T follicular helper cell (primary cell): ENCODE results near the gene NAT8L.
"Not testable (repeated sequence)": the region's sequence is repeated elsewhere in the genome, so short reads cannot be mapped to it uniquely, and the experiment has no call there.

ENCODE experiments used
- DNase-seq: peaks from one replicate; pipeline ENCODE4 v3.0.0-alpha.2; 2020; ENCODE audit warnings: low read depth
- total RNA-seq, 2 experiments: gene quantifications; one replicate each; lab custom pipeline; 2026; lab: John Stamatoyannopoulos, UW

Gene NAT8L, protein sequence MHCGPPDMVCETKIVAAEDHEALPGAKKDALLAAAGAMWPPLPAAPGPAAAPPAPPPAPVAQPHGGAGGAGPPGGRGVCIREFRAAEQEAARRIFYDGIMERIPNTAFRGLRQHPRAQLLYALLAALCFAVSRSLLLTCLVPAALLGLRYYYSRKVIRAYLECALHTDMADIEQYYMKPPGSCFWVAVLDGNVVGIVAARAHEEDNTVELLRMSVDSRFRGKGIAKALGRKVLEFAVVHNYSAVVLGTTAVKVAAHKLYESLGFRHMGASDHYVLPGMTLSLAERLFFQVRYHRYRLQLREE
- total RNA-seq, result 0.12 to 1.1 reads per million in 2 experiments

DNA sequence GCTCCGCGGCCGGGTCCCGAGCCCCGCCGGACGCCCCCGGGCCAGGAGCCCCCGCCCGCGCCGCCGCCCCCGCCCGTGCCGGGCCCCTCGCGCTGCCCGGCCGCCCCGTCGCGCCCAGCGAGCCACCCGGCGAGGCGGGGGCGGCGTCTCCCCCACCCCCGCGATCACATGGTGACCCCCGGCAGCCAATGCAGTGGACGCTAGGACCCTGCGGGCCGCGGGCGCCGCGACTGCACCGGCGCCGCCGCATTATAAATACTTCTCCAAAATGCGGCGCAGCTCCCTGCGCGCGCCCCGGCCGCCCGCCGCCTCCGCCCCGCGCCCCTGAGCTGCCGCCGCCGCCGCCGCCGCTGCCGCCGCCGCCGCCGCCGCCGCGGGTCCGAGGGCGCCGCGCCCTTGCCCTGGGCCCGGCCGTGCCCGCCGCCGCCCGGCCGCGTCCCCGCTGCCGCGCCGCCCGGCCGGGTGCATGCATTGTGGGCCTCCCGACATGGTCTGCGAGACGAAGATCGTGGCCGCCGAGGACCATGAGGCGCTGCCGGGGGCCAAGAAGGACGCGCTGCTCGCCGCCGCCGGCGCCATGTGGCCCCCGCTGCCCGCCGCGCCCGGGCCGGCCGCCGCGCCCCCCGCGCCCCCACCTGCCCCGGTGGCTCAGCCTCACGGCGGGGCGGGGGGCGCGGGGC lies at the start of gene NAT8L:
Gene NAT8L (plus strand): TSS at position 282 of the 680 bp plus-strand sequence. CDS start 185 bp downstream, at position 467.
- no peak for DNase-seq

DNA sequence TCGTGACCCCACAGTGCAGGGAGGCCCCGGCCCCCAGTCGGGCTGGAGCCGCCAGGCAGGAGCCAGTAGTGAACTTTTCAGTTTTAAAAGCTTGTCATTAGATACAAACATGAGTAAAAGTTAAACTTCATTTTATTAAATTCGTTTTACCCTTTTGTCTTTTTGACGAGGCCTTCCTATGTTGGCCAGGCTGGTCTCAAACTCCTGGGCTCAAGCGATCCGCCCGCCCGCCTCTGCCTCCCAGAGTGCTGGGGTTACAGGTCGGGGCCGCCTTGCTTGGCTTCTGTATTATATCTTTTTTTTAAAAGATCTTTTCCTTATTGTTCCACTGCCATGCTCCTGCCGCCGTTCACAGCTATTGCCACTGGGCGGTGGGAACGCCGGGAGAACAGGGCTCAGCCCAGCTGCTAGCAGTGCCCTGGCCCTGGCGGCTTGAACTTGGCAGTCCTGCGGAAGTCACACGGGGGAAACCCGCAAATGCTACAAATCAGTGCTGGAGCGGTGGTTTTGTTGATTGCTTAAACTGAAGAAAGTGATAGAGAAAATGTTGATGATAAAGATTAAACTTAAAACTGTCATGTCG lies 49.4 kb upstream of the NAT8L start:
- DNase-seq, result peak; percentile 28

DNA sequence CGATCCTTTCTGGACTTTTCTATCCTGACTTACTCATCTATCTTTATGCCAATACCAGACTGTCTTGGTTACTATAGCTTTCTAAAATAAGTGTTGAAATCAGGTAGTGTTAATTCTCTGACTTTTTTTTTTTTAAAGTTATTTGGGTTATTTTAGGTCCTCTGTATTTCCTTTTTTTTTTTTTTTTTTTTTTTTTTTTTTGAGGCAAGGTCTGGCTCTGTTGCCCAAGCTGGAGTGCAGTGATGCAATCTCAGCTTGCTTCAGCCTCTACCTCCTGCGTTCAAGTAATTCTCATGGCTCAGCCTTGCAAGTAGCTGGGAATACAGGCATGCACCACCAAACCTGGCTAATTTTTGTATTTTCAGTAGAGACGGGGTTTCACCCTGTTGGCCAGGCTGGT lies 47.5 kb upstream of the NAT8L start:
- DNase-seq, result no peak

DNA sequence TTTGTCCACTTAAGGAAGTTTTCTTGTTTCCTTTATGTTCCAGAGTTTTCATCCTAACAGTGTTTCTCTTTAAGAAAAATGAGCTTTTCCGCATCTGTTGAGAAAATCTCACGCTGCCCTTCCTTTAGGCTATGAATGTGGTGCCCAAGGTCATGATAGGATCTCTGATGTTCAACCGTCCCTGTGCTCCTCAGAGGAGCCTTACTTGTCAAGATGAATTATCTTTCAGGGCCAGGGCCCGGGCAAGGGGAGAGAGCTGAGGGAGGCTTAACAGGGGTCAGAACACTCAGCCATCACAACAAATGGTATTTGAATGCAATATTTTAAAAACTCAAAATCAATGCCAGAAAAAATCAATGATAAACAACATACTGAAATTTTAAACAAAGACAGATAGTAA lies 44.1 kb upstream of the NAT8L start:
- no peak for DNase-seq

DNA sequence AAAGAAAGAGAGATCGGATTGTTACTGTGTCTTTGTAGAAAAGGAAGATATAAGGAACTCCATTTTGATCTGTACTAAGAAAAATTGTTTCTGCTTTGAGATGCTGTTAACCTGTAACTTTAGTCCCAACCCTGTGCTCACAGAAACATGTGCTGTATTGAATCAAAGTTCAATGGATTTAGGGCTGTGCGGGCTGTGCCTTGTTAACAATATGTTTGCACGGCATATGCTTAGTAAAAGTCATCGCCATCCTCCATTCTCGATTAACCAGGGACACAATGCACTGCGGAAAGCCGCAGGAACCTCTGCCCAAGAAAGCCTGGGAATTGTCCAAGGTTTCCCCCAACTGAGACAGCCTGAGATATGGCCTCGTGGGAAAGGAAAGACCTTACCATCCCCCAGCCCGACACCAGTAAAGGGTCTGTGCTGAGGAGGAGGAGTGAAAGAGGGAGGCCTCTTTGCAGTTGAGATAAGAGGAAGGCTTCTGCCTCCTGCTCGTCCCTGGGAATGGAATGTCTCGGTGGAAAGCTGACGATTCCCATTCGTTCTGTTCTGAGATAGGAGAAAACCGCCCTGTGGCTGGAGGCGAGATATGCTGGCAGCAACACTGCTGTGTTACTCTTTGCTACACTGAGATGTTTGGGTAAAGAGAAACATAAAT lies 37.6 kb upstream of the NAT8L start:
- DNase-seq, result not testable (repeated sequence)

DNA sequence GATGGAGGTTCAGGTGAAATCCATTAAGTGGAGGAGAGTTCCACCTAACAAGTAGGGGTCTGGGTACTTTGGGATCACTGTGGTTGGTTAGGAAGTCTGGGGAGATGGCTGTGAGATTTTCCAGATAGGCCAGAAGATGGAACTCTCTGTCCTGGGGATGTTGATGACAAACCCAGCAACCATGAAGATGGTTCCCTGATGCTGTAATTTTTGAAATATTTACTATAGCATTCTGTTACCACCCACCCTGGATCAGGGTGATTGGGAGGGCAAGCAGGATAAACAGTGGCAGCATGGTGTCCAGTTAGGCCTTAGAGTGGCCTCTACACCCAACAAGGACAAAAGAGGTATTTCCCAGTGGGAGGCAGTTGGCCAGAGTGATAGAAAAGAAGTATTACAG lies 34.4 kb upstream of the NAT8L start:
- no peak for DNase-seq

DNA sequence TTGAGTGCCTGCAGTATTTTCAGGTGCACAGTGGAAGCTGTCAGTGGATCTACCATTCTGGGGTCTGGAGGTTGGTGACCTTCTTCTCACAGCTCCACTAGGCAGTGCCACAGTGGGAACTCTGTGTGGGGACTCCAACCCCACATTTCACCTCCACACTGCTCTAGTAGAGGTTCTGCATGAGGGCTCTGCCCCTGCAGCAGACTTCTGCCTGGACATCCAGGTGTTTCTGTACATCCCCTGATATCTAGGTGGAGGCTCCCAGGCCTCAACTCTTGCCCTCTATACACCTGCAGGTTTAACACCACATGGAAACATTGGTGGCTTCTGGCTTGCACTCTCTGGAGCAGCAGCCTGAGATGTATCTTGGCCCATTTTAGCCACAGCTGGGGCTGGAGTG lies 33.3 kb upstream of the NAT8L start:
- DNase-seq, result no peak

DNA sequence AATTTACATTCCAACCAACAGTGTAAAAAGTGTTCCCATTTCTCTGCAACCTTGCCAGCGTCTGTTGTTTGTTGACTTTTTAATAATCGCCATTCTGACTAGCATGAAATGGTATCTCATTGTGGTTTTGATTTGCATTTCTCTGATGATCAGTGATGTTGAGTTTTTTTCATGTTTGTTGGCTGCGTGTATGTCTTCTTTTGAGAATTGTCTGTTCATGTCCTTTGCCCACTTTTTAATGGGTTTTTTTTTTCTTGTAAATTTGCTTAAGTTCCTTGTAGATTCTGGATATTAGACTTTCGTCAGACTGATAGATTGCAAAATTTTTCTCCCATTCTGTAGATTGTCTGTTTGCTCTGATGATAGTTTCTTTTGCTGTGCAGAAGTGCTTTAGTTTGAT lies 32.0 kb upstream of the NAT8L start:
- not testable (repeated sequence) for DNase-seq

DNA sequence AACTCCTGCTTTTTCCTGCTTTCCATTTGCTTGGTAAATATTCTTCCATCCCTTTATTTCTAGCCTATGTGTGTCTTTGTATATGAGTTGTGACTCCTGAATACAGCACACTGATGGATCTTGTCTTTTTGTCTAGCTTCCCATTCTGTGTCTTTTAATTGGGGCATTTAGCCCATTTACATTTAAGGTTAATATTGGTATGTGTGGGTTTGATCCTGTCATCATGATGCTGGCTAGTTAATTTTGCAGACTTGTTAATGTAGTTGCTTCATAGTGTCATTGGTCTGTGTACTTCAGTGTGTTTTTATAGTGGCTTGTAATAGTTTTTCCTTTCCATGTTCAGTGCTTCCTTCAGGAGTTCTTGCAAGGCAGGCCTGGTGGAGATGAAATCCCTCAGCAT lies 28.0 kb upstream of the NAT8L start:
- not testable (repeated sequence) for DNase-seq

DNA sequence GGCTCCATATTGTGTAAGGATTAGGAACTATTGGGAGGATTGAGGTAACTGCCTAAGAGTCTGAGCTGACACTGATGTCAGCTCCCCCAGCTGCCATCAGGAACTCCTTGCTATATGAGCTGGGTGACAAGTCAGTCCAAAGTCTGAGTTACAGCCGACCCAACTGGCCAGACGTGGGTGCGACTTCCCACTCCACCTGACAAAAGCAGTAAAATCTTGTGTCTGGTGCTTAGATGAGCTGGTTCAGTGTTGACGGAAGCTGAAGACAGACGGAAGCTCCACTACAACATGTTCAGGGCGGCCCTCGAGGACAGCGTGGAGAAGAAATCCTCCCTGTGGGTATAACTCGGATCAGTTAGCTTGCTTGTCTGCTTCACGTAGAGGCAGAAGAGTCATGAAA lies 22.8 kb upstream of the NAT8L start:
- DNase-seq, result no peak

DNA sequence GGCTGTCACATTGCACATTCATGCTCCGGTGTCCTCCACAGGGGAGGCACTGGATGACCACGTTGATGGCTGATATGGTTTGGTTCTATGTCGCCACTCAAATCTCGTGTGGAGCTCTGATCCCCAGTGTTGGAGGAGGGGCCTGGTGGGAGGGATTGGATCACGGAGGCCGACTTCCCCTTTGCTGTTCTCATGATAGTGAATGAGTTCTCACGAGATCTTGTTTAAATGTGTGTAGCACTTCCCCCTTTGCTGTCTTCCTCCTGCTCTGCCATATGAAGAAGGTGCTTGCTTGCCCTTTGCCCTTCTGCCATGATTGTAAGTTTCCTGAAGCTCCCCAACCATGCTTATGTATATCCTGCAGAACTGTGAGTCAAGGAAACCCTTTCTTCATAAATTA lies 22.3 kb upstream of the NAT8L start:
- no peak for DNase-seq

DNA sequence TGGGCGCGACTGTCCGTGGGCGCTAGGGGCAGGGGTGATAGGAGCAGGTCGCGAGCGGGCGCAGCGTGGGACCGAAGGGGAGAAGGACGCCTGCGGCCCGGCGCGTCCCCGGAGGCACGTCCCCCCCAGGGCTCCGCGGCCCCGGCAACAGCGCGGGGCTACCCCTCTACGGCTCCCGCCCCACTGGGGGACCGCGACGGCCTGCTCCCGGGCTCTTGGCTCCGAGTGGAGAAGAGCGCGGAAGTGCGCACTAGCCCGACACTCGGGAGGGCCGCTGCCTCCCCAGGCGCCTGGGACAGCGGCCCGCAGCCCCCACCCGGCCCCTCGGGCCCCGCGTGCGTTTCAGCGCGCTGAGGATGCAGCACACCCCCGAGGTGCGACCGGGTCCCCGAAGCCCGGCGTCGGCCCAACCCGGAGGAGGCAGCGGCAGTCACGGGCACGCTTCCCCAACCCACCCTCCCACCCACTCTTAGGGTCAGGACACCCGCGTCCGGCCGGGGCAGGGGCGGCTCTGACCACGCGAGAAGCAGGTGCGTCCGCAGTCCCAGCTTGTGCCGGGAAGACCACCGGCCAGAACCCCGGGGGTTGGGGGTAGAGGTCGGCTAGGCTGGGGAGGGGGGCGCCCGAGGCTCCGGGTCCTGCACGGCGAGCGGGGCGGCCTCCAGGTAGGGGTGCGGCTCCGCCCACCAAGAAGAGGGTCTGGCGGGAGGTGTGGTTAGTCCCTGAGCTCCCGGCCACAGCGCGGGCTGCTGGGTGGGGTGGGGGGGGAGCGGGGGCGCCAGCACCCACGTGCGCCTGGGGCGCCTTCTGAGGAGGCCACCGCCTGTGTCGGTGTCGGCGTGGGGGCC lies 18.5 kb upstream of the NAT8L start:
- DNase-seq, result no peak

DNA sequence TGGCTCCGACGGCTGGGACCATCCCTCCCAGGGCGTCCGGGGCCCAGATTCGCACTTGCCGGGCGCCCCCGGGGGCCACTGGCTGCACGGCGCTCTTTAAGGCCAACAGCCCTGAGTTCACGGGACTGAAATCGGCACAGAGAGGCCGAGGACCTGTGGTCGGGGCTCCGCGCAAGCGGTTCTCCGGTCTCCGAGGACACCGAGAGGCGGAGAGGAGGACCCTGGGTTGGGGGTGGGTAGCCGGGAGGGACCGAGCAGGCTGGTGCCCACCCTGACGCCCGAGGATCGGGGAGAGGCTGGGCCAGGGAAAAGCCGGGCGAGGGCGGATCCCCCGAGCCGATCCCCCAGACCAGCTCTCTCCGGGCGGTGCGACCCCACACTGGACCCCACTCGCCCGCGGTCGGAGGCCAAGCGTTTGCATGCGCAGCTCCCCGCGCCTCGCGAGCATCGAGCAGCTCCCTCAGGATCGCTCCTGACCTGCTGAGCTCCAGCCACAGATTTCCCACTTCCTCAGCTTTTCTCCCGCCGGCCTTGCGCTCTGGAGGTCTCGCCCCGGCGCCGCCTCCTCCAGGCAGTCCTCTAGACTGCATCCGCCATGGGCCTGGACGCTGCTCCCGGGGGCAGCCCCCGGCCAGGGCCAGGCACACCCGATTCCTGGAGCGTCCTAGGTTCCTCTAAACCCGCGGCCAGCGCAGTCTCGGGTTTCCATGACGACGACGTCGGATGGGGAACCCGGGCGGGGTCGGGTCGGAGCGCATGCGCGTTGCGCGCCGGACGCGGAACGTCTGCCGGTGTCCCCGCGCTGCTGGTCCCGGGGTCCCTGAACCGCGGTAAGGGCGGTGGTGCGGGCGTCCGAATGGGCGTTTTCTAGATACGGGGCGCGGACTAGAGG lies 17.6 kb upstream of the NAT8L start:
- DNase-seq, result peak; percentile 61

DNA sequence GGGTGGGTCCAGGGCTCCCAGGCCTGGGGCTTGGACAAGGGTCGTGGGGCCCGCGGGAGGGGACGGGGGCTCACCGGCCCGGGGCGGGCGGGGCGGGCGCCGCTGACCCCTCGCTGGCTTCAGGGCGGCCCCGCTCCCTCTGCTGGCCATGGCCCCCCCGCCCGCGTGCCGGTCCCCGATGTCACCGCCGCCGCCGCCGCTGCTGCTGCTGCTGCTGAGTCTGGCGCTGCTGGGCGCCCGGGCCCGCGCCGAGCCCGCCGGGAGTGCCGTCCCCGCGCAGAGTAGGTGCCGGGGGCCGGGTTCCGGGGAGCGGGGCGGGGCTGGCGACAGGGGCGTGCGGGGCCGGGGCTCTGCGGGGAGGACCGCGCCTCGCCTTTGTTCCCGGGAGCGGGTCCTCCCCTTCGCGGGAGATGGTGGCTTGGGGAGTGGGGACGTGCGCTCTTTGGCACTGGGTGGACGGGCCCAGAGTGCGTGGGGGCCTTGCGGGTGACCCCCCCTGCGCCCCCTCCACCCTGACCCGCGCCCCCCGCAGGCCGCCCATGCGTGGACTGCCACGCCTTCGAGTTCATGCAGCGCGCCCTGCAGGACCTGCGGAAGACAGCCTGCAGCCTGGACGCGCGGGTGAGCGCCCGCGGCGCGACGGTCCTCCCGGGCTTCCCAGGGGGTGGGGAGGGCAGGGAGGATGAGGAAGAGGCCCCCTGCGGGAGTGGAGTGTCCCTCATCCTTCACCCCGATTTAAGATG lies 16.8 kb upstream of the NAT8L start:
- DNase-seq, result peak; percentile 14

DNA sequence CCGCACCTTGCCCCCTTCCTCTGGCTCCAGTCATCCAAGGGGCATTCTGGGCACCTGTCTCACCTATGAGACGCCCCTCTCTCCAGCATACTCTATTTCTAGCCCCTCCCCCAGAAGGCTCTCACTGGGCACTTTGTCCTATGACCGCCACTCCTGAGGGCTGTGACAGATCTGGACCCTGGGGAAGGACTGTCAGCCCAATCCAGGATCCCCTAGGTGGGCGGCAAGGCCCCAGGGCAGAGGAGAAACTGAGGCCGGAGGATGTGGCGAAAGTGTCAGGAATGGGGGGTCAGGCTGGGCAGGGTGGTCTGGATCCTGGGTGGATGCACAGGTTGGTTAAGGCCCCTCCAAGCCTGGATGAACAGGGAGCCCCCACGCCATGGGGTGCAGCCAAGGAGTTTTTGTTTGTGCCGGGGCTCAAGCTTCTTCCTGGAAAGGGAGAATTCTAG lies 16.2 kb upstream of the NAT8L start:
- DNase-seq, result no peak

DNA sequence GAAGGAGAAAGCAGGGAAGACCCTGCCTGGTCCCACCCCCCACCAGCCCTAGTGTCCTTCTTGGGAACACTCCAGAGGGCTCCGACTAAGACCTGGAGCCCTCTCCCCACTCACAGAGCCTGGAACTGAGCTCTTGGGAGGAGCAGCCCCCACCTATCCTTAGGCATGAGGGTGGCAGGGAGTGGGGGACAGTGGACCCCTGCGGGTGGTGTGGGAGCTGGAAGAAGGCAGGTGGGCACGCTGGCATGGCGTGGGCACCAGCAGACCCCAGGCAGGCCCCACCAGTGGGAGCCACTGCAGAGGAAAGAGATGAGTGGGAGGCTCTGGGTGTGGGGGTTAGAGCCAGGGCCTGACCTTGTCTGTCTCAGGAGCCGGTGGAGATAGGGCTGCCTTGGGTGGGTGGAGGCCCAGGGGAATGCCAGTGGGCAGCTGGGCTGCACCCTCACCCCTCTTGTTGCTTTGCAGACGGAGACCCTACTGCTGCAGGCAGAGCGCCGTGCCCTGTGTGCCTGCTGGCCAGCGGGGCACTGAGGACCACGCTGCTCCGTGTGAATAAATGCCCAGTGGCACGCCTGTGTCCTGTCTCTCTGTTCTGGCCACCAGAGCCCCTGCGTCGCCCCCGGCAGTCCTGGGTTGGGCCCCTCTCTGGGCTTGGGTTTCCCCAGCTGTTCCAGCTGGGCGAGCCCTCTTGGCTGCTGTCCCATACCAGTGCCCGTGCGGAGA lies 15.6 kb upstream of the NAT8L start:
- no peak for DNase-seq

DNA sequence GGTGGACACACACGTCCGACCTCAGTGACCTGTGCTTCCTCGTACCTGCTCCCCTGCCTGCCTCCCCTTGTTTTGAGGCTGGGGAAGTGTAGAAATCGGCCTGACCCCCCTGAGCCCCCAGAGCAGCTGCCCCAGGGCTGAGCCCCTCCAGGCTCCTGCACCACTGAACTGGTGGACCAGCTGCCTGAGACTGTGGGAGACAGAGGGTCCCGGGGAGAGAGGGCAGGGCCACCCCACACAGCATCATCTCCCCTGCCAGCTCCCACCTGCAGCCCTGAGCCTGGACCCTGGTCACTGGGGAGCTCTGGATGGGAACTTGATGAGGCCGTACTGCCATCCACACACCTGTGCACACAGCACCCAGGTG lies 15.0 kb upstream of the NAT8L start:
- DNase-seq, result no peak

DNA sequence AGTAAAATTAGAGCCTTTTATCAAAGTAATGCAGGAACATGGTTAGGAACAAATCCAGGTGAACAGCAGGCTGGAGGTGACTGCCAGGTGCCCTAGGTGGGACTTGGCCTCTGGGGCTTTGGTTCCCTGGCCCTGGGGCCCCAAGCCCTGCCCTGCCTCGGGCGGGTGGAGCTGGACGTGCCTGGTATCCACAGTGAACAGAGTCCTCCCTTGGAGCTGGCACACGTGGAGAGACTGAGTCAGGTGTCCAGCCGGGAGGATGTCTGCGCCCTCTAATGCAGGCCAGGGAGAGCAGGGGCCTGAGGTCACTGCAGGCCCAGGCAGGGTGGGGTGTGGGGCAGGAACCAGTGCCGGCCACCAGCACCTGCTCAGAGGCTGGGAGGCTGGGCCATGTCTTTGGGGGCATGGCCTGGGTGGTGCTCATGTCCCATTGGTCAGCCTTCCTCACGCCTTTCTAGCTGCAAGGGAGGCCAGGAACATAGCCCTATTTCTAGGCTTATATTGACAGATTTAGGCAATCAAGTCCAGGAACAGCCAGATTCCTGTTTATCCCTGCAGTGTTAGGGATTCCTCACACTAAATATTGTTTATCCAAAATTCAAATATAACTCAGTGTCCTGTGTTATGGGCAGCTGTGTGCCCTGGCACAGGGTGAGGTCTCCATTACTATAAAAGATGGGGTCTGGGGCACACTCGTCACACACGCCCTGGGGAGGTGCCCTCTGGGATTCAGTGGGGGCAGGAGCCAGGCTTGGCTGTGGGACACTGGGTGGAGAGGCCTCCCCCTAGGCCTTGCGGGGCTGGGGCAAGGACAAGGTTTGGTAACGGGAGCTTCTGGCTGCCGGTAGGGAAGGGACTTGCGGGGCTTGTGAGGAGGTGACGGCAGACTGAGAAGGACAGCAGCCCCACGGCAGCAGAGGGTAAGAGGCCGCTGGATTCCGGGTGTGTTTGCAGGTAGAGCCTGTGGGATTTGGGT lies 14.3 kb upstream of the NAT8L start:
- no peak for DNase-seq
